Testis (tissue), 2 donors: ENCODE results near the gene JSRP1.

Source experiments
- POLR2A ChIP-seq: fragments of 450-650 bp; IDR thresholded peaks from one replicate; pipeline ENCODE4 v1.6.1; 2017; ENCODE audit warnings: antibody characterized with exemption, mild to moderate bottlenecking, moderate library complexity
- TF ChIP-seq, protein P1 (sequence below), 3 experiments: fragments of 450-650 bp in 2 of 3; fragments of 200-600 bp in 1 of 3; sonication (generic) in 1 of 3; IDR thresholded peaks; one replicate each; pipeline ENCODE4 v1.5.1; 2016 to 2019; ENCODE audit warnings: antibody characterized with exemption in 3 of 3, mild to moderate bottlenecking in 2 of 3, moderate library complexity in 1 of 3

DNA sequence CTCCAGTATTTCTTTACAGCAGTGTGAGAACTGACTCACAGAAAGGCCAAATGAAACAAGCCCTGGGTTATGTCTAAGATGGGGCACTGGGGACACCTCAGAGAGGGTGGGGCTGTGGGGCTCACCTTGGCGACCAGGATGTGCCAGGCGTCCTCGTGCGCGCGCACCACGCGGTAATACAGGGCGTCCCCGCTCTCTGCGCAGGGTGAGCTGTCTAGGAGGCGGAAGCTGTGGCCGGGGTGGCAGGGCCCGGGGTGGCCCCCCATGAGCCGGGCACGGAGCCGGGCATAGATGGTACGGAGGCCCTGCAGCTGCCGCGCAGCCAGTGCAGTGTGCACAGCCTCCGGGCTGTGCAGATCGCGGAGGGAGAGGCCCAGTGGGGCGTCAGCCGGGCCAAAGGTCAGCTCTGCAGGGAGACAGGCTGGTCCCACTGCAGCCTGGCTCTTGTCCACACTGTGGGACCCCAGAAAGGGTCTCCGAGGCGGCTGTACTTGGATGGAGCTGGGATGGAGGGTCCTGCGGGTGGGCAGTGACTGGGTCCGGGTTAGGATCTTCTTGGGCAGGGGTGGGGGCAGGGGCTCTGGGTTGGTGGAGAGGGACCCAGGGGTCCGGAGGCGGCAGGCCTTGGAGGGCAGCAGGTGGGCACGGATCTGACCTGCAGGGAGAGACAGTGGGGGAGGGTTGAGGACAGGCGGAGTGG lies 22.4 kb upstream of the JSRP1 start:
- TF ChIP-seq, protein P1, sequence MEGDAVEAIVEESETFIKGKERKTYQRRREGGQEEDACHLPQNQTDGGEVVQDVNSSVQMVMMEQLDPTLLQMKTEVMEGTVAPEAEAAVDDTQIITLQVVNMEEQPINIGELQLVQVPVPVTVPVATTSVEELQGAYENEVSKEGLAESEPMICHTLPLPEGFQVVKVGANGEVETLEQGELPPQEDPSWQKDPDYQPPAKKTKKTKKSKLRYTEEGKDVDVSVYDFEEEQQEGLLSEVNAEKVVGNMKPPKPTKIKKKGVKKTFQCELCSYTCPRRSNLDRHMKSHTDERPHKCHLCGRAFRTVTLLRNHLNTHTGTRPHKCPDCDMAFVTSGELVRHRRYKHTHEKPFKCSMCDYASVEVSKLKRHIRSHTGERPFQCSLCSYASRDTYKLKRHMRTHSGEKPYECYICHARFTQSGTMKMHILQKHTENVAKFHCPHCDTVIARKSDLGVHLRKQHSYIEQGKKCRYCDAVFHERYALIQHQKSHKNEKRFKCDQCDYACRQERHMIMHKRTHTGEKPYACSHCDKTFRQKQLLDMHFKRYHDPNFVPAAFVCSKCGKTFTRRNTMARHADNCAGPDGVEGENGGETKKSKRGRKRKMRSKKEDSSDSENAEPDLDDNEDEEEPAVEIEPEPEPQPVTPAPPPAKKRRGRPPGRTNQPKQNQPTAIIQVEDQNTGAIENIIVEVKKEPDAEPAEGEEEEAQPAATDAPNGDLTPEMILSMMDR (IDR thresholded peaks at IDR 0.05) = no peak
- no peak for TF ChIP-seq POLR2A
